Mesenchymal stem cell (in vitro differentiated cells and primary cell): ENCODE results near the gene NRXN3.

ENCODE experiments used
- DNase-seq: peaks from one replicate; pipeline ENCODE4 v3.0.0-alpha.2; 2013
- H2AFZ ChIP-seq: one replicate; pipeline ENCODE4 v1.6.1; 2013; ENCODE audit warnings: low read depth, mild to moderate bottlenecking, control low read depth, inconsistent platforms, low read length, moderate library complexity
- H2AK5ac ChIP-seq: 2 replicates; pipeline ENCODE4 v1.6.1; 2013; ENCODE audit warnings: low read length, moderate library complexity, mild to moderate bottlenecking, inconsistent platforms; ENCODE audit not compliant: severe bottlenecking
- H2BK120ac ChIP-seq: one replicate; pipeline ENCODE4 v1.6.1; 2013; ENCODE audit warnings: low read depth, mild to moderate bottlenecking, inconsistent platforms, low read length, moderate library complexity
- H2BK12ac ChIP-seq, 2 experiments: one replicate each; pipeline ENCODE4 v1.6.1; 2013; ENCODE audit warnings: inconsistent platforms in 2 of 2, low read length in 2 of 2, mild to moderate bottlenecking in 2 of 2, moderate library complexity in 2 of 2, control low read depth in 1 of 2
- H2BK15ac ChIP-seq: one replicate; pipeline ENCODE4 v1.6.1; 2013; ENCODE audit warnings: mild to moderate bottlenecking, low read depth, inconsistent platforms; ENCODE audit not compliant: poor library complexity, severe bottlenecking
- H2BK5ac ChIP-seq: 2 replicates; pipeline ENCODE4 v1.6.1; 2013; ENCODE audit warnings: low read depth, mild to moderate bottlenecking, low read length, control low read depth, inconsistent platforms; ENCODE audit not compliant: poor library complexity, severe bottlenecking
- H3K14ac ChIP-seq, 2 experiments: one replicate each; pipeline ENCODE4 v1.6.1; 2013; ENCODE audit warnings: inconsistent platforms in 2 of 2, low read length in 2 of 2, control low read depth in 1 of 2, mild to moderate bottlenecking in 1 of 2, moderate library complexity in 1 of 2
- H3K18ac ChIP-seq, 2 experiments: one replicate each; pipeline ENCODE4 v1.6.1; 2013; ENCODE audit warnings: inconsistent platforms in 2 of 2, low read length in 2 of 2, control low read depth in 1 of 2, low read depth in 1 of 2, mild to moderate bottlenecking in 1 of 2
- H3K23ac ChIP-seq, 2 experiments: one replicate each; pipeline ENCODE4 v1.6.1; 2013; ENCODE audit warnings: inconsistent platforms in 2 of 2, low read length in 2 of 2, mild to moderate bottlenecking in 2 of 2, moderate library complexity in 2 of 2, control low read depth in 1 of 2
- H3K27ac ChIP-seq: 2 replicates; pipeline ENCODE4 v1.5.1; 2013; ENCODE audit warnings: mild to moderate bottlenecking, moderate library complexity, low read length, control low read depth, inconsistent platforms; ENCODE audit not compliant: poor library complexity, severe bottlenecking
- H3K27me3 ChIP-seq, 2 experiments: 2 replicates each; pipeline versions ENCODE4 v1.6.1 to v1.7.0; 2013; ENCODE audit warnings: low read length in 2 of 2, mild to moderate bottlenecking in 2 of 2, moderate library complexity in 2 of 2, control low read depth in 1 of 2, inconsistent platforms in 1 of 2; ENCODE audit not compliant: control insufficient read depth in 1 of 2, insufficient read depth in 1 of 2
- H3K36me3 ChIP-seq, 2 experiments: 2 replicates each; pipeline versions ENCODE4 v1.6.1 to v1.7.0; 2013; ENCODE audit warnings: low read length in 2 of 2, control low read depth in 1 of 2, inconsistent platforms in 1 of 2, low read depth in 1 of 2, mild to moderate bottlenecking in 1 of 2; ENCODE audit not compliant: insufficient read depth in 2 of 2, control insufficient read depth in 1 of 2
- H3K4ac ChIP-seq, 2 experiments: one replicate each; pipeline ENCODE4 v1.6.1; 2013; ENCODE audit warnings: inconsistent platforms in 2 of 2, low read length in 2 of 2, mild to moderate bottlenecking in 2 of 2, moderate library complexity in 2 of 2, control low read depth in 1 of 2, low read depth in 1 of 2
- H3K4me1 ChIP-seq: 2 replicates; pipeline ENCODE4 v1.6.1; 2013; ENCODE audit warnings: low read depth, low read length, control low read depth; ENCODE audit not compliant: control insufficient read depth, insufficient read depth
- H3K4me2 ChIP-seq: 2 replicates; pipeline ENCODE4 v1.6.1; 2013; ENCODE audit warnings: low read length, mild to moderate bottlenecking, inconsistent platforms; ENCODE audit not compliant: poor library complexity, severe bottlenecking
- H3K4me3 ChIP-seq, 2 experiments: 2 replicates each; pipeline versions ENCODE4 v1.5.1 to v1.7.0; 2013; ENCODE audit warnings: low read length in 2 of 2, mild to moderate bottlenecking in 2 of 2, control low read depth in 1 of 2, low read depth in 1 of 2; ENCODE audit not compliant: insufficient read depth in 1 of 2
- H3K79me1 ChIP-seq: replicated peaks from 2 replicates; pipeline ENCODE4 v1.6.1; 2013; ENCODE audit warnings: mild to moderate bottlenecking, control low read depth, low read length, inconsistent platforms; ENCODE audit not compliant: poor library complexity, severe bottlenecking
- H3K9ac ChIP-seq: 2 replicates; pipeline ENCODE4 v1.7.0; 2013; ENCODE audit warnings: mild to moderate bottlenecking, low read length, moderate library complexity
- H3K9me3 ChIP-seq: 2 replicates; pipeline ENCODE4 v1.7.0; 2013; ENCODE audit warnings: mild to moderate bottlenecking, low read length; ENCODE audit not compliant: control insufficient read depth
- H4K8ac ChIP-seq: one replicate; pipeline ENCODE4 v1.6.1; 2013; ENCODE audit warnings: inconsistent platforms, mild to moderate bottlenecking, low read length, moderate library complexity
- H4K91ac ChIP-seq: one replicate; pipeline ENCODE4 v1.6.1; 2013; ENCODE audit warnings: mild to moderate bottlenecking, low read length, inconsistent platforms
- WGBS: methylation state at CpG from one replicate; pipeline ENCODE4 v1.1.7; 2013; ENCODE audit warnings: mixed read lengths; 5-methylcytosine and 5-hydroxymethylcytosine counted together

Gene NRXN3

GRCh38 chr14:79465651-79466050 is 1295.5 kb downstream of the NRXN3 start:
- no peak overlapping the region for H2BK5ac ChIP-seq
- H3K27ac ChIP-seq, result no peak overlapping the region
- H4K91ac ChIP-seq, result no peak overlapping the region
- no peaks in the 10 kb centered on the region for H3K9me3 ChIP-seq
- no peak overlapping the region for H2BK15ac ChIP-seq
- H3K4me2 ChIP-seq, result no peak overlapping the region
- DNase-seq, result no peak
- H3K14ac ChIP-seq, result no peak overlapping the region
- H3K4me1 ChIP-seq, result no peaks in the 10 kb centered on the region
- no peaks in the 10 kb centered on the region for H3K79me1 ChIP-seq
- no peak overlapping the region for H2BK12ac ChIP-seq
- H3K27me3 ChIP-seq, result no peaks in the 10 kb centered on the region
- WGBS, result 91% methylated on average over 1 of the region's 3 CpGs
- H3K4me3 ChIP-seq, result no peak overlapping the region
- H3K18ac ChIP-seq, result no peak overlapping the region
- H3K23ac ChIP-seq, result no peak overlapping the region
- no peak overlapping the region for H3K9ac ChIP-seq
- H2AFZ ChIP-seq, result no peak overlapping the region
- H3K36me3 ChIP-seq, result no peaks in the 10 kb centered on the region
- H3K4ac ChIP-seq, result no peak overlapping the region
- H2BK120ac ChIP-seq, result no peak overlapping the region
- no peak overlapping the region for H2AK5ac ChIP-seq
- H4K8ac ChIP-seq, result no peak overlapping the region

- no peak overlapping the region for H2AFZ ChIP-seq
- no peak overlapping the region for H4K91ac ChIP-seq
- no peaks in the 10 kb centered on the region for H3K27me3 ChIP-seq
- no peak overlapping the region for H3K14ac ChIP-seq
- H4K8ac ChIP-seq, result no peak overlapping the region
- no peak overlapping the region for H3K4me3 ChIP-seq
- H2AK5ac ChIP-seq, result no peak overlapping the region
- H3K18ac ChIP-seq, result no peak overlapping the region
- no peak overlapping the region for H3K23ac ChIP-seq
- no peak overlapping the region for H2BK120ac ChIP-seq
- no peak overlapping the region for H2BK12ac ChIP-seq
- H3K36me3 ChIP-seq, result no peaks in the 10 kb centered on the region
- H3K9ac ChIP-seq, result no peak overlapping the region
- no peak for DNase-seq
- no peaks in the 10 kb centered on the region for H3K79me1 ChIP-seq
- 84% methylated on average over 12 of the region's 13 CpGs for WGBS
- H3K9me3 ChIP-seq, result no peaks in the 10 kb centered on the region
- H3K4ac ChIP-seq, result no peak overlapping the region
- H2BK5ac ChIP-seq, result no peak overlapping the region
- no peak overlapping the region for H3K27ac ChIP-seq
- no peak overlapping the region for H3K4me2 ChIP-seq
- no peak overlapping the region for H2BK15ac ChIP-seq
- H3K4me1 ChIP-seq, result no peaks in the 10 kb centered on the region
These were observed 1296.9 kb downstream of the NRXN3 start for GRCh38 chr14:79466938-79467527.

GRCh38 chr14:79467835-79468234 is 1297.7 kb downstream of the NRXN3 start:
- H2BK5ac ChIP-seq, result no peak overlapping the region

GRCh38 chr14:79468486-79468885 is 1298.3 kb downstream of the NRXN3 start:
- H4K8ac ChIP-seq, result no peak overlapping the region
- no peaks in the 10 kb centered on the region for H3K9me3 ChIP-seq
- H3K4me2 ChIP-seq, result no peak overlapping the region
- no peak overlapping the region for H3K14ac ChIP-seq
- no peaks in the 10 kb centered on the region for H3K27me3 ChIP-seq
- no peak overlapping the region for H4K91ac ChIP-seq
- H2BK5ac ChIP-seq, result no peak overlapping the region
- H3K4me3 ChIP-seq, result no peak overlapping the region
- no peak overlapping the region for H2BK12ac ChIP-seq
- H2AK5ac ChIP-seq, result no peak overlapping the region
- H3K27ac ChIP-seq, result no peak overlapping the region
- H3K4ac ChIP-seq, result no peak overlapping the region
- no peak overlapping the region for H2AFZ ChIP-seq
- no peaks in the 10 kb centered on the region for H3K36me3 ChIP-seq
- DNase-seq, result no peak
- H3K18ac ChIP-seq, result no peak overlapping the region
- no peak overlapping the region for H3K23ac ChIP-seq
- 93% methylated on average over 3 of the region's 3 CpGs for WGBS
- no peak overlapping the region for H3K9ac ChIP-seq
- H3K79me1 ChIP-seq, result no peaks in the 10 kb centered on the region
- H3K4me1 ChIP-seq, result no peaks in the 10 kb centered on the region
- H2BK15ac ChIP-seq, result no peak overlapping the region
- no peak overlapping the region for H2BK120ac ChIP-seq

More at GRCh38 chr14:79467835-79468234, 1297.7 kb downstream of the NRXN3 start:
- Histone ChIP-seq H3K4me2 (no peak overlapping the region), H2BK12ac (no peak overlapping the region), H3K4ac (no peak overlapping the region), H3K36me3 (no peaks in the 10 kb centered on the region), H3K27me3 (no peaks in the 10 kb centered on the region), H2BK15ac (no peak overlapping the region), H4K91ac (no peak overlapping the region), H3K4me3 (no peak overlapping the region), H3K27ac (no peak overlapping the region), H3K9ac (no peak overlapping the region), H3K18ac (no peak overlapping the region), H2BK120ac (no peak overlapping the region), H2AFZ (no peak overlapping the region), H3K14ac (no peak overlapping the region), H3K4me1 (no peaks in the 10 kb centered on the region), H3K79me1 (no peaks in the 10 kb centered on the region), H3K23ac (no peak overlapping the region), H4K8ac (no peak overlapping the region), H2AK5ac (no peak overlapping the region), H3K9me3 (no peaks in the 10 kb centered on the region)
- WGBS, result 72% methylated on average over 2 of the region's 2 CpGs
- no peak for DNase-seq
